DMS 273 treated with DMSO at 0.1 percent for 48 hours (cell line): Measurements from ENCODE around the gene CPS1.

Source experiments
- DNase-seq: peaks from one replicate; lab custom pipeline; 2025; lab: John Stamatoyannopoulos, UW

CPS1 gene

GRCh38 chr2:210606001-210606400 lies 49.6 kb downstream of the CPS1 start:
- no peak for DNase-seq

DNA sequence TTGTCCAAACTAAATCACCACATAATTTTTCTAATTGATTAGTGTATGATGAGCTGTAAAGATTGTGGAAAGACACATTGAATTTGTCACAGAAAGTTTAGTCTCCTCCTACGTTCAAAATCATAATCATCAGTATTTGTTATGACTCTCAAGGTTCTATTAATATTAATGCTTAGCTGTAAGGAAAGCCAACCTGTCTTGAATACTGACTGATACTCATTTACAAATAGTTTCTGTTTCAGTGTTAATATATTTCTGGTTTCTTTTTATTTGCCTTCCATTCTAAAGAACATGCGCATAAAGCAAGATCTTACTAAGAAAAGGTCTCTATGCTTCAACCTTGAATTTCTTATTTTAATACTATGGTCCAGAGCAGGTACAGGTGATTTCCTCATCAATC lies 55.1 kb downstream of the CPS1 start:
- DNase-seq = no peak

- no peak for DNase-seq
Observed at GRCh38 chr2:210616074-210616473, 59.7 kb downstream of the CPS1 start.

- no peak for DNase-seq
Observed at GRCh38 chr2:210617318-210617717, 60.9 kb downstream of the CPS1 start.

GRCh38 chr2:210617732-210618330 lies 61.4 kb downstream of the CPS1 start:
- peak; percentile 14 for DNase-seq

- no peak for DNase-seq
Observed at GRCh38 chr2:210620456-210620855, 64.1 kb downstream of the CPS1 start.

- DNase-seq = no peak
Observed at GRCh38 chr2:210623506-210623905, 67.1 kb downstream of the CPS1 start.

DNA sequence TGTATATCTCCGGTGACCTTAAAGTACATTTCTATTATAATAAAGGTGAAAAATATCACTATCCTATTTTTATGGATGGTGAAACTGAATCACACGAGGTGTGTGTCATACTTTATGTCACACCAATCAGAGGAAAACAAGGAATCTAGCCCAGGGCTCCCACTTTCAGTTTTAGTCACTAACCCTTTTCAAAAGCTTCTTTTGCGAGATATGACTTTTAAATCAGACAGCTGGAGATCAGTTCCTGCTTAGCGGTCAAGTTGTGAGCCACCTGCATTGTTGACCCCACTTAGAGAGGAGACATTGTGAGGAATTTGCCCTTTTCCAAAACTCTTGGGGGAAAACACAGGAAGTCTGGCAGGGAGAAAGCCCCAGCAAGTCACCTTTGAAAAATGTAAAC lies 70.5 kb downstream of the CPS1 start:
- no peak for DNase-seq

GRCh38 chr2:210630873-210631560 lies 74.6 kb downstream of the CPS1 start:
- no peak for DNase-seq

DNA sequence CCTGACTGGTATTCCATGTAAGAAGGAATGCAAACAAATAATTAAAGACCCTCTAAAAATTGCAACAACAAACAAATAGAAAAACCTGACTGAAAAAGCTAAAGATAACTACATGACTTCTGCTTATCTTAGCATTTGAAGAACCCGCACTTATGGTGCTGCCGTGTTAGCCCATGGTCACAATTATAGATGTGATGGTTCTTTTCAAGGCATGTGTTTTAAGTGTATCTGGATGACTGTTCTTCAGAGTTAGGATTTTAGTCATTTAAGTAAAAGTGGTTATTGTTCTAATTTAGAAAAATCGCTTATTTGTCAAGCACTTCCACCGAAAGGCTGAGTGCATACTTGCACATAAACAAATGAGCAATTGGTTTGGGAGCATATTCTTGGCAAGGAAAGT lies 77.3 kb downstream of the CPS1 start:
- DNase-seq = no peak

DNA sequence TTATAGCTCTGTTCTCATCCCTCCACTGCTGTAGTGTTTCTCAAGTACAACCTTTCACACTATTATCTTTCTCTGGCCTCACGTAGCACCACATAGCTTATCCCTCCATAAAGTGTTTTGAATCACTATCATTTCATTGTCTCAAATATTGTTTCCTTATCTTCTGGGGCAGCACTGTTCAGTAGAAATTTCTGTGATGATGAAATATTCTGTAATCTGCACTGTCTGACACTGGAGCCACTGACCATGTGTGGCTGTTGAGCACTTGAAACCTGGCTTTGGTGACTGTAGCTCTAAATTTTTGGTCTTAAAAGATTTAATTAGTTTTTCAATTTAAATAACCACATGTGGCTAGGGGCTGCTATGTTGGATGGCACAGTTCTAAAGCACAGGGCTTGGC lies 78.9 kb downstream of the CPS1 start:
- DNase-seq = no peak

GRCh38 chr2:210642333-210642732 lies 85.9 kb downstream of the CPS1 start:
- DNase-seq = no peak

DNA sequence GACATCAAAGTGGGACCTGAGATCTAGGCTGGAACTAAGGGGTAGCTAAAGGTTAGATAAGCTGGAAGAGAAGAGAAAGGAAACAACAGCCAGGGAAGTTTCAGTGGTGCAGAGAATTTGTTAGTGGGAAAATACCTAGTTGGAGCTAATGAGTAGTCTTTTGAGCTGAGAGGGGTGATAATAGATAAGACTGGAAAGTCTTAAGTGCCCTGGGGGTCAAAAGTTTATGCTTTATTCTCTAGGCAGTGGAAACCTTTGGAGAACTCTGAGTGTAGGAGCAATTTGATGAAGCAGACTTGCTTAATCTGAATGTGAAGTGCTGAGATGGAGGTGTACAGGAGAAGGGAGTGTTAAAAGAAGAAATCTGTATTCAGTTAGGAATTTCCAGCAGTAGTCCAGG lies 90.8 kb downstream of the CPS1 start:
- no peak for DNase-seq

DNA sequence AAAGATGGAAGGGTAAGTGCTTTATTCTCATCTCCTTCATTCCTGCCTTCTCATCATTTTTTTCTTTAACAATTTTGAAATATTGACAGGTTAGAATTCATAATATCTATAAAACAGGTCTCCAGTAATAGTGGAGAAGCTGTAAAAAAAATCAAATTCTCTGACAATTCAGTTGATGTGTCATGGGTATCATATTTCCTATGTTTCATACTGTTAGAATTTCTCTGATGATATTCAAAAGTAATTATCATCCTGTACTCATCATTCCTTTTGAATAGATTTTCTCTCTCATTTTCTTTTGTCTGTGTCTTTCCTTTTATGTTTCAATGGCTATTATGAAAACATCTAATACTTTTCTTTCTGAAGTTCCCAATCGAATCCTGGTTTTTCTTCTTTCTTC lies 97.7 kb downstream of the CPS1 start:
- DNase-seq = no peak

DNA sequence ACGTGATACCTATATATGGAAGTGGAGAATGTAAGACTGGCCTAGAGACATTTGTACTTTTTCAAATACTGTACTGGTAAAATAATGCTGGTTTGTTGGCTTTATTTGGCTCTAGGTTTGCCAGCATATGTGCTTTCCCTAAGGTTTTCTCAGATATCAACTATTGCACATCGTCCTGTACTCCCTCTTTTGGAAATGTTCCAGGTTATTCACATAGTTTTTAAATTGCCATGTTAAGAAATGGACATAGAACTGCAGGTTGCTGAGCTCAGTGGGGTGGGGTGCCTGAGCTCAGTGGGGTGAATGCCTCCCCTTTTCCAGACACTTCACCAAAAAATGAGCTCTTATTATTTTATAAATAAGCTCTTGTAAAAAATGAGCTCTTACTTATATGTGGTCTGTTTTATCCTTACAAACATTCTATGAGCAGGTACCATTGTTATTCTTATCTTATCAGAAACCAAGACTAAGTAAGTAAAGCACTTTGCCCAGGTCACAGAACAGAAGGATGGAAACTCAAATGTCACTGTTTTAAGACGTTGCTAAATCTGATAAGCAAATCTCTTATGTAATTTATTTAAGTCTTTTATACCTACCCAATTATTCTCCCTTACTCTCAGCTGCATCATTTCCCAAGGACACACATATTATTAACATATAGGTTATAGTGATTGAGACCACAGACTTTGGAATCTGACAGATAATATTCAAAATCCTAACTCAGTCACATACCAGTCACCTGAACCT lies 99.0 kb downstream of the CPS1 start:
- no peak for DNase-seq

DNA sequence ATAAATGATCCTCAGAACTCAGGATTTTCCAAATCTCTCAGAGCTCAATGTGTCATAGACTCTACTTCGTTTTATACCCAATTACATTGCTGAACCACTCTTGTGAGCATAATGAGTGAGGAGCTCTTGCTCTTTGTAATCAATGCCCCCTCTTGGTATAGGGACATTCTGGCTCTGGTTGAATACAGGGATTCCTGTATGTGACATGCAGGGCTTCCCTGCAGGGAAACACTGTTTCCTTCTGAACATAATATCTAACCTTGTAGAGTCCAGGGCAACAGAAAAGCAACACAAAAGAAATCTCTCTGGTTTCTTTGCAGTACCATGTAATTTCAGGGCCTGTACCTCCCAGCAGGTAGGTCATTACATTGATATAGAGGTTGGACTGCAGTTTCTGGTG lies 101.5 kb downstream of the CPS1 start:
- DNase-seq = no peak

DNA sequence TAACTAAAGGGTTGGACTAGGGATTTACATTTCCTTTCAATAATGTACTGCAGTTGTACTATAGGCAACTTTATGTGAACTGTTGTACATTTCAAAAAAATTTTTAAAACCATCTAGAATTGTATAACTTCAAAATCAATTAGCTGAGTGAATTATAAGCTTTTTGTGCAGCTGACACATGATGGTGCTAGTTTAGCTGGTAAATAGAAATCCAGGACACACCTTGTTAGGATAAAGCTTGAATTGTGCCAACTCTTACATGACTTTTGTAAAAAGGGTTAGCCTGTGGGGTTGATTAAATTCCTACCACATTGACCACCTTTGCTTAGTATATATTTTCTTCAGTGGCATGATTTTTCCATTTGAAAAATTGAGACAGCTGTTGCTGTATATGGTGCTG lies 104.4 kb downstream of the CPS1 start:
- no peak for DNase-seq

- no peak for DNase-seq
Observed at GRCh38 chr2:210662560-210662959, 106.2 kb downstream of the CPS1 start.

DNA sequence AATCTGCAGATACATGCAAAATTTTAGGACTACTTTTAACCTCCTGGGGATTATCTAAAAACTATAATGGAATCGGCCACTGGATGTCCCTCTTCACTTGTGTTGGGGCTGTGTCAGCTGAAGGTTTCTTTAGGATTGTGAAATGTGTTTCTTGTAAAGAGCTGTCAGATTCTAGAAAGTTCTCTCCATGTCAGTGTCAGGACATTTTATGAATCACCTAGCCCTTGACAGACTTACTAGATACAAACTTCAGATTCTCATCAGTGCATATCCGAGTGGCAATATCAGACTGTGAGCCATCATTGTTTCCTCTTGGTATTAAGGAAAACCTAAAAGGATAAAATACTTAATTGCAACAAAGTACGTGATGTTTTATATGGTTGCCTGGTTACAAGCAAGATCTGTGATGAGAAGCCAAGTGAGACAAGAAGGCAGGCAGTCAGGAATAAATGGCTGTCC lies 107.3 kb downstream of the CPS1 start:
- no peak for DNase-seq

- no peak for DNase-seq
Observed at GRCh38 chr2:210667711-210668110, 111.3 kb downstream of the CPS1 start.

DNA sequence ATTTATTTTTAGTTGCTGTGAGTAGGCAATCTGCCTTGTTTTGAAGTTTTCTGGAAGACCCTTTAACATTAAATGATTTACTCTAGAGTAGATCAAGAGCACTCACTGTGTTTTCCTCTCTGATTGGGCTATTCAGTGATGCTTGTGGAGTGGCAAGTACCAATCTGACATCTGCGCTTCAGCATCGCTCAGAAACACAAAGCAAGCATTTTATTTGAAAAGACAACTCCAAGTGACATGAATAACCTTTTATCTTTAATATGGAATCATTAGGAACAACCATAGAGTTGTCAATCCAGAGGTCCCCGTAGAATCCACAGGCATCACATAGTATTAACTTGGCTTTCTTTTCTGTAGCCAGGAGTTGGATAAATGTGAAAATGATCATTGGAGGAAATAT lies 114.7 kb downstream of the CPS1 start:
- DNase-seq = no peak

- DNase-seq = no peak
Observed at GRCh38 chr2:210673117-210673516, 116.7 kb downstream of the CPS1 start.

GRCh38 chr2:210676067-210676466 lies 119.7 kb downstream of the CPS1 start:
- DNase-seq = no peak
